NCI-H2029 treated with DMSO at 0.1 percent for 48 hours (cell line): ENCODE data around the gene RASSF1.
A peak's percentile ranks its signal among the peaks of the same experiment; 100 is the strongest.

Experiments
- DNase-seq: peaks from one replicate; lab custom pipeline; 2025; lab: John Stamatoyannopoulos, UW

RASSF1 gene

DNA sequence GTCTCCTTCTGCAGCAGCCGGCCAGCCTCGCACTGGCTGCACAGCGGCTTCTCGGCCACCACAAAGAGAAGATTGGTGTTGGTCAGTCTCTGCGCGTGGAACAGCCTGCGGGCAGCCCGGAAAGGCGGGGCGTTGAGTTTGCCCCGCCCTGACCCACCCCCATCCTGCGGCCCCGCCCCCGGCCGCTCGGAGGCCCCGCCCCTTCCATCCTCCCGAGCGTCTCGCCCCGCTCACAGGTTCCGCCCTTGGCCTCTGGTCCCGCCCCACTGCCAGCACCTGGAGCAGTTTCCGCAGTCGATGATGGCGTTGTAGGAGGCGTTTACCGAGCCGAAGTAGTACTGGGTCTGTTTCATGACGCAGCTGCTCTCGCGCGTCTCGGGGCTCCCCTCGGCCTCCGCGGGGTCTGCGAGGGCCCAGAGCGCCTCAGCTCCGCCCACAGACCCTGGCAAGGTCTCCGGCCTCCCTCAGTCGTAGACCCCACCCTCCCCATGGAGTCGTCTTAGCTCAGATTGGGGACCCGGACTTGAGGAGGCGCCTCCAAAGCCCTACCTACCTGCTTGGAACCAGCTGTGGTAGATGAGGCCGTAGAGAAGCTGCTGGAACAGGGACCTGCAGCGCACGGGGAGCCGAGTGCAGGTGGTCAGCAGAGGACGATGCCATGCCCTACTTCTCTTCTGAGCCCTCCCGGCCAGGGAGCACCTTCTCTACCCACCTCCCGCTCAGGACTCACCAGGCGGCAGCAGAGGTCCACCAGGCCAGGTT, 24.6 kb upstream of the RASSF1 start:
- peak; percentile 16 for DNase-seq

GRCh38 chr3:50364573-50365079, 24.0 kb upstream of the RASSF1 start:
- DNase-seq, result no peak

DNA sequence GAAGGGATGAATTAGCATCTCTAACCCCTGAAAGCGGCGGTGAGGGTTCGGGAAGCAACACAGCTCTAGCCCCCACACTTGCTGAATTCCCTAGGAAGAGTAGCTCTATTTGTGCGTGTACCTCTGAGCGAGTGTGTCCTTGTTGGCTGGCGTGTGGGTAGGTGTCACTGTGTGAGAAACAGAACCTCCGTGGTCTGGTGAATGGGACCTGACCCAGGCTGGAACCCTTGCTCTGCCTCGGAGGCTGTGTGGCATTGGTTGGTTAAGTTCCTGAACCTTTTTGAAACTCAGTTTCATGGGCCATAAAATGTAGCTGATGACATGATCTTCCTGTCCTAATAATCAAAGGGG, 19.1 kb upstream of the RASSF1 start:
- no peak for DNase-seq

GRCh38 chr3:50358911-50359759, 18.5 kb upstream of the RASSF1 start, which contains the start of gene TMEM115:
TSS of gene TMEM115 (minus strand) at chr3:50359521. CDS start at chr3:50359063, 458 bp downstream.
- DNase-seq, result peak; percentile 73

- DNase-seq, result no peak
Observed at GRCh38 chr3:50358355-50358910, 17.8 kb upstream of the RASSF1 start.

DNA sequence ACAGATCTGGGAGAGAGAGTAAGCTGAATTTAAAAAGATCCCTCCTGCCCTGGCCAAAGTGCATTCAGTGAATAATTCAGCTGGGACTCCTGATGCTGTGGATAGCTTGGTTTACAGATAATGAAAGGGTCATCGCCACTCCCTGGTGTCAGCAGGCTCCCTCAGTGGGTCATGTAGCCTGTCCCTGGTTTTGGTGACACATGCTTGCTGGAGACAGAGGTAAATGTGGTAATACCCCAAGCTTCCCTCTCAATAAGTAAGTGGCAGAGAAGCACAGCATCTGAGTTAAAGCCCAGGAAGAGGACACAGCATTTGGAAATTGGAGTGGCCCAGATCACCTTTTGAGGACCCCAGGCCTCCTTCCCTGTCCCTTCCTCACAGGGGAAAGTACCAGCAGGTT, 16.8 kb upstream of the RASSF1 start:
- DNase-seq, result no peak

DNA sequence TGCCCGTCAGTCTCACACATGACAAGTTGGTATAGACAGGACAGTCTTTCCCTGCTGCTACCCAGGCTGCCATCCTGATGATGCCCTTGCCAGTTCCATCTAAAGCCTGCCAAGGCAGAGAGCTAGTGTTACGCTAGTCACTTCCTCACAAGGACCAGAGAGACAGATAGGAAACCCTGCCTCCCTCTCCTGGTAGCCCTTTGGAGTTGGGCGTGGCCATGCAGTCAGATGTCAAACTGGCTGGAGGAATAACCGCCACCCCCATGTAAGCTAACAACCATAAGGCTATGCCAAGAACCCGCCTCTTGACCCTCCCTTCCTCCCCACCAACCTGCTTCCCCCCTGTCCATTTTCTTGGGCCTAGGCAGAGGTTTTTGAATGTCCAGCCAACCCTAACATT, 15.9 kb upstream of the RASSF1 start:
- DNase-seq, result no peak

DNA sequence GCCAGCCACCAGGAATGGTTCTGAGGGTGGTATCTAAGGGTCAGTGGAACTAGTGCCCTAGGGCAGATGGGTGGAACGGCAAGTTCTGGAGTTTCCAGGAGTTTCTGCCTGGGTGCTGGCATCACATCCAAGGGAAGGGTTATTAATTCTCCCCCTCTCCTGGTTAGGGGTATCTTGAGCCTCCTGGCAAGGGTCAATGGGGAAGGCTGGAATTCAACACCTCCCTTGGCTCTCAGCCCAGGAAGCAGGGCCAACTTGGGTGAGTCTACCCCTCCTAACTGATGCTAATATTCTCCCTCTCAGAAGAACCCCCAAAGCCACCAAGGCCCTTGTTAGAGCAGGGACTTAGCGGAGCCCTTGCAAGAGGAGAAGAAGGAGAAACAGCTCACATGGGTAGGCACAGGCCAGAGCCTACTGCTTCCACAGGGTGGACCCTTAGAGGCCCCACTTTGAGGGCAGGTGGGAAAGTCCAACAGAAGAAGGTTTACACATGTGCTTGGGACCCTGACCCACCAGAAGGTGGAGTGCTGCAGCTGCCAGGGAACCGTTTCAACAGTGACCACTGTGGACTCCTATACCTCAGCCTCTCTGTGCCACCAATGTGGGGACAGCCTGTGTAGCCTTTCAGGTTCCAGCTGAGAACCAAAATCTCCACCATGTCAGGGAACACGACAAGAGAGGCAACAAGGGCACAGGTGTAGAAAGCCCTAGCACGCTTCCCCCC, 15.4 kb upstream of the RASSF1 start:
- DNase-seq, result no peak

GRCh38 chr3:50354850-50355249, 14.2 kb upstream of the RASSF1 start:
- DNase-seq, result no peak

DNA sequence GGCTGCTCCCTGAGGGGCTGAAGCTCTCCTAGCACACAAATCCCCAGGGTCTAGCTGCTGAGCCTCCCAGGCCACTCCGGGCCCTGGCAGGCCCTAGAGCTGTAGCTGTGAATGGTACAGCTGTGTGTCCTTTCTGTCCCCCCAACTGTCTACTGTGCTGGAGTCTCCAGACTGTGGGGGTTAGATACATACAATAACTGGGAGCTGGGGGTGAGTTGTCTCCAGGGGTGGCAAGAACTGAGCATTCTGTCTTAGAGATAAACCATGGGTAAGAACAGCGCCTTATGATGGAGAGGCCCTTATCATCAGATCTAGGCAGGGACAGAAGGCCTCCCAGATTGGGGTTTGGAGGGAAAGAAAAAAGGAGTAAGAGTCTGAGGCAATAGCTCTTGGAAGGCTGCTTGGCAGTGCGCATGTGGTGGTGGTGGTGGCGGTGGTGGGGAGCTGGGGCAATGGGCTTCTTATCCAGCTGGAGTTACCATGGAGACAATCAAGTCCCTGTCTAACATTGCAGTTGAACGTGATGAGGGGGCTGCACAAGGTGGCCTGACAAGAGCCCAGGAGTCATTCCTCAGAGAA, 13.6 kb upstream of the RASSF1 start:
- DNase-seq, result no peak

DNA sequence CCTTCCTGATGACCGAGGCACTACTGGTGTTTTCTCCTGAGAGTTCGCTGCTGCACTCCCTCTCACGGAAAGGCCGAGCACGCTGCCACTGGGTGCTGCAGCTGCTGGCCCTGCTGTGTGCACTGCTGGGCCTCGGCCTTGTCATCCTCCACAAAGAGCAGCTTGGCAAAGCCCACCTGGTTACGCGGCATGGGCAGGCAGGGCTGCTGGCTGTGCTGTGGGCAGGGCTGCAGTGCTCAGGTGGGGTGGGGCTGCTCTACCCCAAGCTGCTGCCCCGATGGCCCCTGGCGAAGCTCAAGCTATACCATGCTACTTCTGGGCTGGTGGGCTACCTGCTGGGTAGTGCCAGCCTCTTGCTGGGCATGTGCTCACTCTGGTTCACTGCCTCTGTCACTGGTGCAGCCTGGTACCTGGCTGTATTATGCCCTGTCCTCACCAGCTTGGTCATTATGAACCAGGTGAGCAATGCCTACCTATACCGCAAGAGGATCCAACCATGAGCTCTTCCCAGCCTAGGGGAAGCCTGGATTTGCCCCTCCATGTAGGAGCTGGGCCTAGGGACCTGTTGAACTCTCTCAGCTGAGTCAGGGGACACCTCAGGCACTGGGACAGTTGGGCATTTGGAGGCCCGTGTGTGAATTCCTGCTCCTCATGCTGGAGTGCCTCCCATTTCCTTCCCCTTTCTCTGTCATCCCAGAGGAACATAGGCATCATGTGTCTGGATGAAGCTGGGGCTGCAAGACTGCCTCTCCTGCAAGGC, 12.8 kb upstream of the RASSF1 start:
- DNase-seq, result no peak

DNA sequence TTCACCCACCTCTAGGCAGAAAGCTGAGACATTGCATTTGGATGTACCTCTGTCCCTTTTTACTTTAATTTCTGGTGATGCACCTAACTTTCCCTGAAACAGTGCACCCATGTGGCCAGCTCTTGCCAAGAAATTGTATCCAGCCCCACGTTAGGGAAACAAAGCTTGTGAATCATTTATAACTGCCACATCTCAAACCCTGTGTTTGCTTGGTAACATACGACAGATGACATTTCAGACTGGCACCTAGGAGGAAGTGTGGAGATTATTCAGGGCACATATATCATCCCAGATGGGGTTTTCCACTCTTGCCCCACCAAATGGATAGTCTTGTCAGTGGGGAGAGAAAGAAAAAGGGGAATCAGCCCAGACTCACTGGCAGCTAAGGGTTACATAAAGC, 12.1 kb upstream of the RASSF1 start:
- DNase-seq, result no peak

- DNase-seq, result no peak
Observed at GRCh38 chr3:50351323-50351697, 10.7 kb upstream of the RASSF1 start.

DNA sequence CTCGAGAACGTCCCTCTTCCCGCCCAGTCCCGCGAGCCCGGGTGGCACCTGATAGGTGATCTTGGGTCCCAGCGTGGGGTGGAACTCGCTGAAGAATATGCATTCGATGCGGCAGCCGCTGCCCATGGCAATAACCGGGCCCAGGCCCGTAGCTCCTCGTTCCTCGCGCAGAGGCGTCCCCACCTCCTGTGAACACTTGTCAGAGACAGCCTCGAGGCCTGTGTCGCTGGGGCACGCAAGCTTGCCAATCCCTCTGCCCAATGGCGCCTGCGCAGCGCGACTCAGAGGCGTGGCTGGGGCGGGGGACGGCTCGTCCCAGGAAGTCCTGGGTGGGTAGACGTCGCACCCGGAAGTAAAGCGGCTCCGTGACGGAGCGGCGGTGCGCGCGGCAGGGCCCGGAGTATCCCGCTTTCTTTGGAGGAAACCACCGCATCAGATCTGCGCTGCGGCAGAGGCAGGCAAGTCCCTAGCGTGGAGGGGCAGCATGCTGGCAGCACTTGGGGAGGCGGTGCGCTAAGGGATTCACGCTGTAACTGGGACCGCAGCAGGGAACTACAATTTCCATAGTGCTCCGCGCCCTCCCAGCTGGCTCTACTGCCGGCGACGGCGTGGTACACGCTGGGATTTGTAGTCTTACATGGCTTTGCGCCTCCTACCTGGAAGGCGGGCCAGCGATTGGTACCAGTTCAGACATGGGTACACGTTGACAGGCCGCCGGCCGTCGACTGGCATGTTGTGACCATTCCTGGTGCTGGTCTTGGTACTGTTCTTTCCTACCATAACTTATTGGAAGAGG, 10.1 kb upstream of the RASSF1 start, which contains the start of the genes CYB561D2 and NPRL2:
Gene CYB561D2, plus strand, starts transcription at position 336 of the 796 bp plus-strand sequence. CDS start 572 bp downstream, outside the sequence.
Gene NPRL2, minus strand, starts transcription at position 249 of the 796 bp plus-strand sequence. Its CDS starts 123 bp downstream, at position 126.
- DNase-seq, result peak; percentile 52

DNA sequence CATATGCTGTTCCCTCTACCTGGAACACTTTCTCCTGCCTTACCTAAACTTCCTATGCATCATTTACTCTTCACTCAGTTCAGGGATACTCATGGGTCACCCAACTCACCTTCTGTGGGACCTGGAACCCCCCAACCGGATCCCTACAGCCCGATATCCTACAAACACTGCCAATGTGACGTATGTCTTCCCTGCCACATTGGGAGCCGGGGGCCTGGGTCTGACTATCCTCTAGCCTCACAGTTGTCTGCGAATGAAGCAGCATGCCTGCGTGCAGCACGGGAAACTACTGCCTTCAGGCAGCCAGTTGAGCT, 9.5 kb upstream of the RASSF1 start:
- DNase-seq, result no peak

DNA sequence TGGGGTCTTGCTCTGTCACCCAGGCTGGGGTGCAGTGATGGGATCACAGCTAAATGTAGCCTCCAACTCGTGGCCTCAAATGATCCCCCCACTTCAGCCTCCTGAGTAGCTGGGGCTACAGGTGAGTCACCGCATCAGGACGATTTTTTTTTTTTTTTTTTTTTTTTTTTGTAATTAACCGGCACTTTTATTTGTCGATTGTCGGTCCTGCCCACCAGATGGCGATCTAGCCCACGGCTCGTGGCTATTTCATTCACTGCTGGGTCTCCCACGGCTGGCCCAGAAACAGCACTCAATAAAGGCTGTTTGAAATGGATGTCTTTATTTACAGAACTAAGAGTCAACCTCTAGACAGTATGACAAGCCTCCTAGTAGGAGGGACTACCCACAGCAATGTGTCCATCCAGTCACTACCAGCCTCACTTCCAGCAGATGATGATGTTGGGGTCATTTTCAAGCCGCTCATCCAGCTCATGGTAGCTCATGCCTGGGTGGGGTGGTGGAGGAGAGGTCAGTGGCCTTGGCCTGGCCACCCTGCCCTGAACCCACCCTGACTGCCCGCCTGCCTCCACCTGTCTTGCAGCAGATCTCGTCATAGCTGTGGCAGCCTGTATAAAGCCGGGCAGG, 6.7 kb upstream of the RASSF1 start:
- no peak for DNase-seq

DNA sequence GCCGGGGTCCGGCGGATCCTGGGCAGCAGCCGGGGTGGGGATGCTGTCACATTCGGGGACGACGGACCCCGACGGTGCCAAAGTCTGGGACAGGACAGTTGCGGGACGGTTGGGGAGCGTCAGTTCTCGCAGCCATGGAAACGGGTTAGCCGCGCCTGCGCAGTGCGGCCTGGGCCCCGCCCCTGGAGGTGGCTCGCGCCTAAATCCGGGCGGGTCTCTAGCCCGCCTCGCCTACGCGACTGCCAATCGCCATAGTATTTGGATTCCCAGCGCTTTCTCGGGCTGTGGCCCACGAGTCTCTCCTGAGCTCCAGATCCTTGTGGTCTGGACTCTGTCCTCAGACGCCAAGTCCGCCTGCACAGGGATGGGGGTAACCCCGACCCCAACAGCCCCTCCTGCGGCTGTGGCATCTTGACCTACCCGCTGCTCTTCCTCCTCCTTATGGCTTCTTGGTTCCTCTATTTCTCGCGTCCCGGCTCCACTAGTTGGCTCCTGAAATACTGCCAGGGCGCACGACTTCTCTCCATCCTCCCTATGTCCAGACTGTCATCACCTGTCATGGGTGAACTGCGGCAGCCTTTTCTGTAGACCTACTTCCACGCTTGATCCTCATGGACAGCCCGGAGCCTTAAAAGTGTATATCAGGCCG, 5.1 kb upstream of the RASSF1 start, which contains the start of gene ZMYND10:
Gene ZMYND10, minus strand, starts transcription at position 147 of the 649 bp plus-strand sequence. CDS start 153 bp downstream, outside the sequence.
- DNase-seq, result no peak

DNA sequence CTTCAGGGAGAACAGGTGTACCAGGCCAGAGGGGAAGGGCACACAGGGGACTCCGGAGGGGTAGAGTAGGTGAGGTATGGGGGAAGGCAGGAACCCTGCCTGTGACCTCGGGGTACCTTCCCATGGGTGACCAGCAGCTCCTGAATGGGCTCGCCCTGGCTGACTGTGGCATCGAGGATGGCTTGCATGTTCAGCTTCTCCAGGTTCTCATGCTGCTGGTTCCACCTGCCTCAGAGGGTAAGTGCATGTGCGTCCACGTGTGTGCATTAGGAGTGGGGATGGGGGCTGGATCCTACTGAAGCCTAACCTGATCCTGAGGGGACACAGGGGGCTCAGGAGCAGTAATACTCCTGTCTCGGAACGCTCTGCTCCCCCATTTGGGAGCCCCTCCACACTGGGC, 4.4 kb upstream of the RASSF1 start:
- no peak for DNase-seq
